NOMO-1 treated with dmso at 0.1 percent for 144 hours (cell line): ENCODE data around the gene SNN.

Experiments
- DNase-seq: peaks from one replicate; lab custom pipeline; 2025; ENCODE audit not compliant: unreplicated experiment; lab: John Stamatoyannopoulos, UW

The SNN gene

DNA sequence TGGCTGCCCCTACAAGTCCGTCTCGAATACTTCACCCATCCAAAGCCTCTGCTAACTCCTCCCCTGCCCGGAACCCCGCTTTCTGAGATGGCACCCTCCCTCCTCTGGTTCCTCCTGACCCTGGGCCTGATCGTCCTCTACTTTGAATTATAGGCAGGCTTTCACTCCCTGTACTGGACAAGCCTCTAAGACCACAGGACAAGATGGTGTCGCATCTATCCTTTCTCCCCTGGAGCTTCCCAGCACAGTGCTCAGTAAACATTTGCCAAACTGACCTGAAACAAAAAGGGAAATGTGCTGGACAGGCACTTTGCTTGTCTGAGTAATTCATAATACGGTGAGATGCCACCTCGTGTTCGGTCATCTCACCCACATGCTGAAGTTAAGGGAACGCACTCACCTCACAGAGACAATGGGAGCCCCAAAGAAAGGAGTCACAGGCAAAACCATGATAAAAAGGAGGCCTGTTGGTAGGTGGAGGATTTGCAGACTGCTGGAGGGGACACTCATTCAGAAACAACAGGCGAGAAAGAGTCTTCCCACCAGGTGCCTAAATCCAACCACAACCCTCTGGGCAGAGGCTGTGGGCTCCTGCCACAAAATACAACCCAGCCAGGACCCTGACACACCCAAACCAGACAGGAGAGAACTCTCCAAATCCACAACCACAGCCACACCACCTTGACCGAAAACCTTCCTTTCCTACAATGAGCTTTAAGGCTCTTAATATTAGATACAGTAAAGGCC, 28.2 kb downstream of the SNN start:
- DNase-seq, result no peak

DNA sequence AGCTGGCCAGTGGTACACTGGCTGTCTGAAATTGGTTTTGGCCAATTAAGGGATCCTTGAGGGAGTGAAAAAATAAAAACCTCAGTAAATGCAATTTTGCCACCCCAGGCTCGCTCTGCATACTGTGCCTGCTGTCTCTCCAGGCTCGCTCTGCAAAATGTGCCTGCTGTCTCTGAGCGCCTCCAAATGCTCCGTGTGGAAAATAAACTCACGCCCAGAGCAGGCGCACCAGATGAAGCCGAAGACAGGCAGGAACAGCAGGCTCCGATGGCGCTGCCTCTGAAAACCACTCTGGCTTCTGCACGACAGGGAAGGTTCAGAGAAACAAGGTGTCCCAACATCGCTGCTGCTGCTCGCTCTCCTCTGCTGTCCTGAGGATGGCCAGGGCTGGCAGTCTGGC, 29.1 kb downstream of the SNN start:
- DNase-seq, result no peak

DNA sequence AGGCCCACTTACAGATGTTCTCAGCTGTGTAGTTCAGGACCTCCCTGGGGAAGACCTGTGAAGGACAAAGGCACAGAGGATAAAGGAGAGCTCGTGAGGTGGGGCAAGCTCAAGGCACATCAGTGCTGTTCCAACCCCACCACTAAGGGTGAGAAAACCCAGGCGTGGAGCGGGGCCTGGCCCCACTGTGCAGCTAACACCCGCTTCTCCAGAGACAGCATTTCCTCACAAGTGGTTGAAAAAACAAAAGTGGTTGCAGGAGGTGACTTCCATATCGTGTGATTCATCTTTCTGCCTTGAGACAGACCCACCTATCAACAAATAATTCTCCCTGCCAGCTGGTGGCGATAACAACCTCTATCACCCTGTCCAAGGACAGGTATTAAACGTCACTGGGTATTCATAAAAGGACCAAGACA, 30.0 kb downstream of the SNN start:
- no peak for DNase-seq

DNA sequence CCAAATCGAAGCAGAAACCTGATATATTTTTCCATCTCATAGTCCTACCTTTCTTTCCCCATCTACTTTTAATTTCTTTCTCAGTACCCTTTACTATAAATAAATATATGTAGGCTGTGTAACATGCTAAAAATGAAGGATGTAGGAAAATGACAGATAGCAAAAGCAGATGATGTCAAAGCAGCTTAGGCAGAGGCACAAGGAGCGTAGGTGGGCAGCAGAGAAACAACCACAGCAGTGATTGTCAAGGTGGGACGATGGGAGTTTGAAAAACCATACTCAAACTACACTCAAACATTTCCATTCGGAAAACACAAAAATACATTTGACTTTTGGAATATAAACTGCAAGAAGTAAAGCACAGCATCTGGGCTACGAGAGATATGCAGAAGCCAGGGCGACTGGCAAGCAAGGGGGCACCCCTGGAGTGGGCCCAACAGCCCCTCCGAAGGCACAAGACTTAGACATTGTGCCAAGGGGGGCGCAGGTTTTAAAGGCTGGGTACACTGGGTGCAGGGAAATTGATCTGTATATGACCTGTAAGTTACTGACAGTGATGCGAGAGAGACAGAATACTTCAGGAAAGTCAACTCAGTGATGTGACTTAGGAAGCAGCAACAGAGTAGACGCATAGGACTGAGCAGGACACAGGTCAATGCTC, 31.1 kb downstream of the SNN start:
- DNase-seq, result no peak

DNA sequence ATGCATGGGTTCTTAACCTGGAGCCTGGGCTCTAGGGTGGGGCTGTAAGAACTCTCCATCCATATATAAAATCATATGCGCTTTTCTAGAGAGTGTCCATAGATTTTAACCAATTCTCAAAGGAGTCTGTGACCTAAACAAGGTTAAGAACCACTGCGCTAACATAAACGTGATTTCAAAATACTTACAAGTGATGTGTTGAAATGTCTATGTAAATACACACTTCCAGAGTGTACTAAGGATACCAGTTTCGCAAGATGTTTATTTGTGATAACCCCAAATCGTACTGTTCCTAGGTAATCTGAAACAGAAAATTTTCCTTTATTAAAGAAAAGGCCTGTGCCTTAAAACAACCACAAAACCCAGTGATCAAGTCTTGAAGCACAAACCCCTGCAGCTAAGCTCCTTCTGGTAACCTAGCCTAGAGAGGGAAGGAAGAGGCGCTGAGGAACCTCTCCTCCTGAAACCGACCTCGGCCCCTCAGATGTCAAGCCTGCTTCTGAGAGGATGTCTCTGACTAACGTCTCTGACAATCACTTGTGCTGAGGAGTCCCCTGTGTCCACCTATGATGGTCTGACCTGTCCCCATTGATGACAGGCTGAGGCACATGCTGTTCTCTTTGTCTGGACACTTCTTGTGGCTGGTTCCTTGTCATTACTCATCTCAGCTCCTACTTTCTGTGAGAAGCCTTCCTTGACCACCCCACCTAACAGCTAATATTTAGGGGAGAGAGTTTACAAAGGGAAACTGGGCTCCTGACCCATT, 32.2 kb downstream of the SNN start:
- peak; percentile 30 for DNase-seq

DNA sequence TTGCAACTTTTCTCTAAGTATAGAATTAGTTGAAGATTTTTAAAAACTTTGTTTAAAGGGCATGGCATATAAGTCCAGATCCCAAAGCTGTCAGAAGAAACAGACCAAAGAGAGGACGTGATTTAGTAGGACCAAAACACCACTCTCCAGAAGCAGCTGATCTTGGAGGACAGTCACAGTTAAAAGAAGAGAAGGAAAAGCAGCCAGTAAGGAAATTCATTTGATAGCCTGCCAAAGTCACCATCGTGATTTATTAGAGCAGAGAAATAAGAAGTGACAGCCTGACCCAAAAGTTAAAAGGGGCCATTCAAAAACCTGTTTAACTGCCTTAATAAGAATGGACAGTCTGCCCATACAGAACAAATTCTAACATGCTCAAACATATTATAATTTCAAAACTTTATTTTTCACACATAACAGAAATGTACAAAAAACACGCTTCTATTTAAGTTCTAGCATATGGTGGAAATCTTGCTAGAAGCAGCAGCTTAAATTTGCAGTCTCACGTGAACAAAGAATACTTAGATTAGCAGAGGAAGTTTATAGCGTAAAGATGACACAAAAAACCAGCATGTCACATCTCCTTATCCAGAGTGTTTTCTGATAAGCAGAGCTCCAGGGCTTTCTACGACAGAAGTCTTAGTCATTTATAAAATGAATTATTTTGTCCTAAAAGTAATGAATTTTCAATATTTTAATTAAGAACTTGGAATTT, 37.2 kb downstream of the SNN start:
- no peak for DNase-seq

DNA sequence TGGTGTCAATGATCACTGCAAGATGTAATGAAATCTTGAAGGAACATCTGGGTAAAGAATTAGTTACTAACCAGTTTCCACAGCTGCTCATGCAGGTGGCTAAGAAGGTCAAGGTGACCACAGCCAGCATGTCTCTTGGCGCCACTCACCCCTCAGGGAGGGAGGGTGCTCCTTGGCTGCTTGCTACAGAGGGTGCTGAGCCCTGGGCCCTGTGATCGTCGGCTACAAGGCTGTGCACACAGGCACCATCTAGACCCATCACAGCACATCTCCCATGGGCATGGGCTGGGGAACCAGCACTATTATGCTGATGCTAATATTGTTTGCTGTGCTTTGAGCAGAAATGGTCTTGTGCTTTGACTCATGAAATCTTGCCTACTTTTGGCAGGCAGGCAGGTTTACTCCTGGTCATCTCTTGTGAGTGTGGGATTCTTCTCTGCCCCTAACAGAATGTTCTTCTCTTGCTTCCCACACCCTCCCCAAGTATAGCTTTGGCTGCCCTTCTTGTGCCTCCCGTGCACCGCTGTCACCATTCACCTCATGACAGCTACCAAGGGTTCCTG, 38.0 kb downstream of the SNN start:
- DNase-seq, result no peak

DNA sequence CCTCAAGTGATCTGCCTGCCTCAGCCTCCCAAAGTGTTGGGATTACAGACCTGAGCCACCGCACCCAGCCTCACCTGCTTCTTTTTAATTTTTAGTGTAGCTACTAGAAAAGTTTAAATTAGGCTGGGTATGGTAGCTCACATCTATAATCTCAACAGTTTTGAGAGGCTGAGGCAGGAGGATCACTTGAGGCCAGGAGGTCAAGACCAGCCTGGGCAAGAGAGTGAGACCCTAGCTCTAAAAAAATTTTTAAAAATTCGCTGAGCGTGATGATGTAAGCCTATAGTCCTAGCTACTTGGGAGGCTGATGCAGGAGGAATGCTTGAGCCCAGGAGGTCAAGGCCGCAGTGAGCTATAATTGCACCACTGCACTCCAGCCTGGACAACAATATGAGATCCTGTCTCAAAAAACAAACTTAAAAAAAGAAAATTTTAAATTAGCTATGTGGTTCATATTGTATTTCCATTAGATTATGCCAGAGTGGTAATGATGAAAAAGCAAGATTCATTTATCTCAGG, 39.5 kb downstream of the SNN start:
- DNase-seq, result no peak

DNA sequence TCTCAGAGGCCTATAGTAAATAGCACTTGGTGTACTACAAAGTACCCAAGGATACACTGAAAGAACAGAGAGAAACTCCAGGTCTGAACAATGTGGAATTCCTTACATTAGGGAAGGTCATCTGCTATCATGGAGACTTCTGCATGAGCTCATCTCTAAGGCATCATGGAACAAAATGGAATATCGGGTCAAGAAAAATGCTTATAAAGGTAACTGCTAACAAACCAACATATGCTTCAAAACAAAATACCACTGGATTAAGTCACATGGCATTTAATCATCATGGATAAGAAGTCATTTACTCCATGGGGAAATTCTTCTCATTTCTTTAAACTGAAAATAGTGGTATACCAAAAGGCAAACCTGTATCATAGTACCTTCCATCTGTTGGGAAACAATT, 40.2 kb downstream of the SNN start:
- DNase-seq, result no peak

DNA sequence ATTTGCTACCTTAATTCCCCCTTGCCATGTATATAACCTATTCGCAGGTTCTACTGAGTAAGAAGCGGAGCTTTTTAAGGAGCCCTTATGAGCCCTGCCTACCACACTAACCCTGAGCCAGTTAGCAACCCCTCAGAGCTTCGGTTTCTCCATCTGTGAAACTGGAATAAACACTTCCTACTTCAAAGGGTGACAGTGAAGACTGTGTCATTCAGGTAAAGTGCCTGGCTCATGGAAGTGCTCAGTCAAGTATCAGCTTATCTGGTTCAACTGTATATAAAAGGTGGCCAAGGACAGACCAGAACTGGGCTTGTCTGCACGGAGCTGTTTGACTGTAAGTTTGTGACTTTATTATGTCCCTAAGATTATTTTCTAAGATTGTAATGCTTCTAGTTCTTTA, 43.4 kb downstream of the SNN start:
- no peak for DNase-seq

DNA sequence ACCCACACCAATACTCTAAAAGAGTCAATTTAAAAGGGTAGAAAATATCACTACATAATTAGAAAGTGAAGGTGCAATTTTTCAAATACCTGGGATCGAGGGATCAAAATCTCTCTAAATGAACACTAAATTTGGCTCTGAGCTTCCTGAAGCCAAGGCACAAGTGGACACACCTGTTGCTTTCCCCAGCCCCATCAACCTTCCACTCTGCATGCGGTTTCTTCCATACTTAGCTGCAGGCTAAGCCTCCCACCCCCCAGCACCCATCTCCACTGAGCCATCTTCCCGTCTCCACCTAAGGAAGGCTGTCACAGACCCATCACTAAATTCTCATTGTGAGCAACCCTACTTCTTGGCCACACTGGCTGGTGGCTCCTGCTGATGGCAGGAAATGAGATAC, 43.9 kb downstream of the SNN start:
- DNase-seq, result no peak

DNA sequence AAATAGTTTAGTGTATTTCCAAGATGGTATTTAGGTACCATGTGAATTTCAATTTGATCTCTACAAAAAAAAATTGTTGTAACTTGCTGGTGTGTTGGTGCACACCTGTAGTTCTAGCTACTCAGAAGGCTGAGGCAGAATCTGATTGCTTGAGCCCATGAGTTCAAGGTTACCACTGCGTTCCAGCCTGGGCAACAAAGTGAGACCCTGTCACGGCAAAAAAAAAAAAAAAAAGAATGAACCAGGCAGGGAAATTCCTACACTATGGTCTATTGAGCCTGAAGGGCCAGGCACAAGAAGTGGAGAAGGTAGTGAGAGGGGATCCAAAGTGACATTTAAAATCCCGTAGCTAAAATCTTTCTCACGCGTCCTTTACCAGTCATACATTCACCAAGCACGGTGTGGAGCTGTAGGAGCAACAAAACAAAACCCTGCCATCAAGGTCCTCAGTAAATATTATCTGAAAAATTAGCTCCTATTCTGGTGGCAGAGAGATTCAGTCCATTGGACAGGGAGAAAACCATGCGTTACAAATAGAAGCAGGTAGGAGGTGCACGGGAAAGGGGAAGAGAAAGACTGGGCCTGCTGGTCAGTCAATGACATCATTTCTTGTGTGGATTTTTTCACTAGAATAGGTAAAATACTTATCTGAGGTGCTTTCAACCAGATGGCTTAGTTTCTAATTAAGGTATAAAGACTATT, 47.1 kb downstream of the SNN start:
- no peak for DNase-seq

DNA sequence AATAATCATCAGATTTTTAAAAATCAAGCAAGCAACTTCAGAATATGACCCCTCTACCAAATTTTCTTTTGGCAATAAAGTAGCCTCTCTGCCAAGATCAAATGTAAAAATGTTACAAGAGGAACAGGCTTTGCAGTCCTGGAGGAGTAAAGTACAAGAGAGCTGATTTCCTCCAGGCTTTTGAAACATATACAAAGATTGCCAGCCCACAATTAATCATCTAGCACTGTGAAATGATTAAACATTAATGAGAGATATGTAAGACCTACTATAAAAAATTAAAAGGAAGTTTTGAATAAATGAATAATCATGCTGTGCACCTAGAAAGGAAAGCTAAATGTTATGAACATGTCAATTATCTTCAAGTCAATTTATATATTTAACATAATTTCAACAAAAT, 48.1 kb downstream of the SNN start:
- no peak for DNase-seq

DNA sequence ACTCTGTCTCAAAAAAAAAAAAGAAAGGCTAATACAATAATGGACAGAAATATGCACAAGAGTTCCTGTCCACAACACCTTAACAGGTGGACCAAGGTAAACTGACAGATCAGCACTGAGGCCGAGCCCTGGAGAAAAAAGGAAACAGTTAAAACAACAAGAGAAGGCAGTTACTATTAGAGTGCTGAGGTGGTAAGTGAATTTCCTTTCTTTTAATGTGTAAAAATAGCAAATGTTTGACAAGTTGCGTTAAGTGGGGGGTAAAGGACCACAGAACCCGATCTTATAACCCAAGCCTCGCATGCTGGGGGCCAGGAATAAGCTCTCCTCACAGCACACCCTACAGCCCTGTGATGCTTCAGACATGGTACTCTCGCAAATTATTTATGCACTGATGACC, 49.6 kb downstream of the SNN start:
- no peak for DNase-seq

DNA sequence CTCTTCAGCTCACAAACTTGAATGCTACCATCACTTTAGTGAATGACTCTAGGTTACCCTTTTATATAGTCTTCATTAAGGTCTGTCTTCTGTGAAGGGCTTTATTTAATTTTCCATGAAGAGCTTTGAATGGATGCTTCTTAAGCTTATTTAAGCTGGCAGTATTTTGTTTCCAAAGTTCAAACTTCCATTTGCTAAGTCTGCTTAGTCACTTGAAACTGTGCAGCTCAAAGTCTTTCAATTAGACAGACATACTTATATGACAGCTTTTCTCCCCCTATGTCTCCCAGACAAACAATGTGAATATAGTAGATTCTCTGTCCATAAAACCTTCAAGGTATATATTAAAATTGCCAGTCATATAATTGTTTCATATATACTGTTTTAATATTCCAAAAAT, 50.9 kb downstream of the SNN start:
- DNase-seq, result no peak

DNA sequence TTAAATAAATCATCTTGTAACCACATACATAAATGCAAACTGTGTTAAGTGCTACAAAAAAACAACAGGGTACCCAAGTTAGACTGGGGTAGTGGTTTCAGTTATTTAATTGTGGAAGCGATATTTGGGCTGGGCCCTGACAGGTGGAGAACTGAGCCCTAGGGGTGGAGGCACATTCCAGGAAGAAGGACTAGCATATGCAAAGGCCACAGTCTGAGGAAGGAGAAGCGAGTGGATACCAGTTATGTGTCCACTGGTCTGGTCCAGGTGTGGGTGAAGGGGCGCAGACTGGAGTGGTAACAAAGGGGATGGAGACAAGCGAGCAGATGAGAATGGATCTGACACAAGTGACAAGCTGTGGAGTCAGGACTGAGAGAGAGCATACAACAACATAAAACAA, 51.5 kb downstream of the SNN start:
- DNase-seq, result no peak

DNA sequence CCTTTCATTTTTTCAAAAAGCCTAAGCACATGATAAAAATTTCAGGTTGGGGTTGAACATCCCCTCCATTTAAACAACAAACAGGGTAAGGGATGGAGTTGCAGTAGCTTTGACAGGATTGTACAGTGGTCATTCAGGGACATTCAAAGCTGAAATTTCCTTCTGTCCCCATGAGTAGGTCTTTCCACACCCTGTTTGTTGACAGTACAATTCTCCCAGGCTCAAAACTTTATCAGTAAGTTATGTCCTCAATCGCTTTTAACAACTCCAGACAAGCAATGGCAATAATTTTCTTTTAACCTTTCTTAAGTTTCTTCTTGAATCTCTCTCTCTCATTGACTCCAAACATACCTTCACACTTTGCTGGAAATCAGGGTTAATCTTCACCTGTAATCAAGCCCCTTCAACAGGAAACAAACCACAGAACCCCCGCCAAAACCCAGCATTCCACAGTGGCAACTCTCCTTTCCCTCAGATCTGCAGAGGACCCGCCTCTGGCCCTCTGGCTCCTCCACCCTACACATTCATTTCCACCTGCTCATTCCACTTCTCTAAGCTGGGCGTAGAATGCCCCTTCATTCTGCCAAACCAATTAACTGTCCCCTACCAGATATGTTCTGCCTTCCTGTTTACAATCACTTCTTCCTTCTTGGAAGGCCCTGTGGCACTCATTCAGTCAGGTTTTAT, 53.7 kb downstream of the SNN start:
- DNase-seq, result no peak

DNA sequence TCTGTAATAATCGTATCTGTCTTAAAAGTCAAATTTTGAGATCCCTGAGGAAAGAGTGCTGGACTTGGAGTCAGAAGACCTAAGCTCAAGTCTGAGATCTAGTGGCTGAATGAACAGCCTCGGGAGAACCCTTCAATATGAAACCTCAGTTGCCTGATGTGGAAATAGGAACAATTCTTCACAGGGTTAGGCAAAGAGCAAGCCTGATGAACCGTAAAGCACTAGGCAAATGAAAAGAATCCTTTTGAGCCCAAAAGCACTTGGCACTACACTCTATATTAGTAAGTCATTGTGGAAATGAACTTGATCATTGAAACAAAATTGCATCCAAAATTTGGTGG, 54.2 kb downstream of the SNN start:
- DNase-seq, result no peak

DNA sequence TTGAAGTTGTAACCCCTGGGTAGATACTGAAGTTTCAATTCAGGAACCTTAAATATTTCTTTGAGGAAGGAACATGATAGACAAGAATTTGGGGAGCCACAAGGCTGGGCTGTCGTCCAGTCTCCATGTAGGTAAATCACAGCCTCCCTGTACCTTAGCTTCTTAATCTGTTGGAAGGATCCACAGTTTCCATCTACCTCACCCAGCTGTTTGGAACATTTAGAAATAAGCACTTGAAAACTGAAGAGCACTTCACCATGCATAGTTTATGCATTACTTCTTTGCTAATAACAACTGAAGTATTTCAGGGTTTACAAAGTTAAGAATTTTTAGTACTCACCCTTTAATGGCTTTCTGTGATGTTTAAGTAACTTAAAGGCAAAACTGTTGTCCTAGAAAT, 57.2 kb downstream of the SNN start:
- no peak for DNase-seq

DNA sequence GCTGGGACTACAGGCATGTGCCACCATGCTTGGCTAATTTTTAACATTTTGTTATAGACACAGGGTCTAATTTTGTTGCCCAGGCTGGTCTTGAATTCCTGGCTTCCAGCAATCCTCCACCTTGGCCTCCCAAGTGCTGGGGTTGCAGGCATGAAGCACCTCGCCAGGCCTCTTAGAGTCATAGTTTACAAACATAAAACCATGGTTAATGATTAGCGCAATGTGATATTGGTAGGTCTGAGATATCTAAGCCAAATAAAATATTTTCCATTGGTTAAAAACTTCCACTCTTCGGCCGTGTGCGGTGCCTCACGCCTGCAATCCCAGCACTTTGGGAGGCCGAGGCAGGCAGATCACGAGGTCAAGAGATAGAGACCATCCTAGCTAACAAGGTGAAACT, 57.8 kb downstream of the SNN start:
- DNase-seq, result no peak
